Spleen (tissue), 7 donors: Measurements from ENCODE around the gene HIVEP3.

Experiments
- POLR2A ChIP-seq, 3 donors: fragments of 450-650 bp; IDR thresholded peaks; one replicate each; pipeline ENCODE4 v1.5.1; 2017; ENCODE audit warnings: antibody characterized with exemption in 3 of 3, mild to moderate bottlenecking in 1 of 3
- POLR2AphosphoS5 ChIP-seq, 3 donors: sonication (generic); formaldehyde crosslinking; IDR thresholded peaks; one replicate each; pipeline ENCODE4 v1.5.1; 2017; ENCODE audit warnings: antibody characterized with exemption in 3 of 3
- TF ChIP-seq, protein P1 (sequence below), 11 experiments: fragments of 200-600 bp in 7 of 11; fragments of 450-650 bp in 4 of 11; sonication (generic) in 4 of 11; IDR thresholded peaks in 8 of 11; conservative IDR thresholded peaks in 3 of 11; 1 replicate in 7 of 11; 2 replicates in 4 of 11; pipeline versions ENCODE4 v1.4.0 to v1.8.0; 2016 to 2021; ENCODE audit warnings: antibody characterized with exemption in 11 of 11, inconsistent platforms in 4 of 11, mild to moderate bottlenecking in 1 of 11
- donor health status: DM: no; HTN: no; CAD: no; lungs with moderate emphysema.
- donor health status: DM: no; HTN: no; CAD: no.
- donor health status: DM: no; HTN: no; CAD: no.

DNA sequence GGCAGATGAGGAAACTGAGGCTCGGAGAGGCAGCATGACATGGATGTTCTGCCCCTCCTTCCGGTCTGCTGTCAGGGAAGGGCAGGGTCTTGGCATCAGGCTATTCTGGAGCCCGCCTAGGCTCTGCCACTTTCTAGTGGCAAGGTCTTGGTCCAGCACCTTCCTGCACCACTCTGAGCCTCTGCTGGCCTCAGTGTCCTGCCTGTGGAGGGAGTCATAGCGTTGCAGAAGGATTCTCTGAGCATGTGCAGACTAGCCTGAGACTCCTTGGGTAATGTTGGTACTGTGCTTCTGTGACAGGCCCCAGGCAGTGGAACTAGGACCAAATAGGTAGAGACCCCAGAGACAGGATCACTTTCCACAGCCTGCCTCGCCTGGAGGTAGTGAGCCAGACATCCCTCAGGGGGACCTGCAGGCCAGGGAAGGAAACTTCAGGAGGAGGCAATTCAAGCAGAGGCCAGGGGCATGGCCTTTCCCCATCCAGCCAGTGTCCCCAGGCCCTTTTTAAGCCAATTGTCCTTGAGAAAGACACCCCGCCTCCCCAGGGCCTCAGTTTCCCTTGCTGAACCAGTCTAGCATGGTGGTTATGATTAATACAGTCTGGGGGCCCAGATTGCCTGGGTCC lies 444.9 kb downstream of the HIVEP3 start:
- no peak for TF ChIP-seq POLR2A (IDR thresholded peaks at IDR 0.05)
- TF ChIP-seq, protein P1, sequence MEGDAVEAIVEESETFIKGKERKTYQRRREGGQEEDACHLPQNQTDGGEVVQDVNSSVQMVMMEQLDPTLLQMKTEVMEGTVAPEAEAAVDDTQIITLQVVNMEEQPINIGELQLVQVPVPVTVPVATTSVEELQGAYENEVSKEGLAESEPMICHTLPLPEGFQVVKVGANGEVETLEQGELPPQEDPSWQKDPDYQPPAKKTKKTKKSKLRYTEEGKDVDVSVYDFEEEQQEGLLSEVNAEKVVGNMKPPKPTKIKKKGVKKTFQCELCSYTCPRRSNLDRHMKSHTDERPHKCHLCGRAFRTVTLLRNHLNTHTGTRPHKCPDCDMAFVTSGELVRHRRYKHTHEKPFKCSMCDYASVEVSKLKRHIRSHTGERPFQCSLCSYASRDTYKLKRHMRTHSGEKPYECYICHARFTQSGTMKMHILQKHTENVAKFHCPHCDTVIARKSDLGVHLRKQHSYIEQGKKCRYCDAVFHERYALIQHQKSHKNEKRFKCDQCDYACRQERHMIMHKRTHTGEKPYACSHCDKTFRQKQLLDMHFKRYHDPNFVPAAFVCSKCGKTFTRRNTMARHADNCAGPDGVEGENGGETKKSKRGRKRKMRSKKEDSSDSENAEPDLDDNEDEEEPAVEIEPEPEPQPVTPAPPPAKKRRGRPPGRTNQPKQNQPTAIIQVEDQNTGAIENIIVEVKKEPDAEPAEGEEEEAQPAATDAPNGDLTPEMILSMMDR (IDR thresholded peaks at IDR 0.05 in 8 of 11, conservative IDR thresholded peaks at IDR 0.05 in 3 of 11): no peak
- TF ChIP-seq POLR2AphosphoS5 (IDR thresholded peaks at IDR 0.05): no peak
